ENCODE measurements around the gene KRT38.

GRCh38 chr17:41386227-41386626 lies 54.6 kb downstream of the KRT38 start:
- no peak for TF ChIP-seq CTCF (IDR thresholded peaks at IDR 0.05)
- no peak for TF ChIP-seq POLR2A (IDR thresholded peaks at IDR 0.05)

Data from testis (tissue), 2 donors.